Measurements from ENCODE around the gene KCNA3.

GRCh38 chr1:110671361-110671760 lies 3.4 kb downstream of the KCNA3 start:
- TF ChIP-seq RAD21 (IDR thresholded peaks at IDR 0.05; ENCODE audit: low read length): no peak
- TF ChIP-seq POLR2A (IDR thresholded peaks at IDR 0.05; ENCODE audit: low read depth, low read length): no peak
- no peak for TF ChIP-seq CTCF (conservative IDR thresholded peaks at IDR 0.05; ENCODE audit: low read depth, low read length)
- TF ChIP-seq MXI1 (IDR thresholded peaks at IDR 0.05; ENCODE audit: borderline replicate concordance, low read depth, low read length): no peak
- TF ChIP-seq FOS (IDR thresholded peaks at IDR 0.05; ENCODE audit: low read depth, low read length): no peak
- no peak for TF ChIP-seq MAFK (IDR thresholded peaks at IDR 0.05; ENCODE audit: low read depth, low read length)
- no peak for TF ChIP-seq RFX5 (IDR thresholded peaks at IDR 0.05; ENCODE audit: low read depth, low read length)
- no peak for TF ChIP-seq MAZ (IDR thresholded peaks at IDR 0.05; ENCODE audit: borderline replicate concordance, low read depth, low read length)
- no peak for TF ChIP-seq USF2 (IDR thresholded peaks at IDR 0.05; ENCODE audit: low read depth, low read length)
- TF ChIP-seq ELK1 (IDR thresholded peaks at IDR 0.05; ENCODE audit: borderline replicate concordance, low read depth, low read length): no peak
- TF ChIP-seq RCOR1 (IDR thresholded peaks at IDR 0.05; ENCODE audit: insufficient replicate concordance, low read length): no peak
- no peak for TF ChIP-seq SMC3 (IDR thresholded peaks at IDR 0.05; ENCODE audit: low read depth, low read length)
- no peak for TF ChIP-seq BHLHE40 (IDR thresholded peaks at IDR 0.05; ENCODE audit: low read depth, low read length)
- TF ChIP-seq CEBPB (IDR thresholded peaks at IDR 0.05; ENCODE audit: low read depth, low read length): no peak
